Ishikawa (cell line): ENCODE results near the gene ZSWIM5.

Experiments
- CEBPB ChIP-seq: IDR thresholded peaks from 2 replicates; pipeline ENCODE4 v1.6.1; 2012
- CREB1 ChIP-seq: IDR thresholded peaks from 2 replicates; pipeline ENCODE4 v1.6.1; 2012; ENCODE audit warnings: low read depth
- EGR1 ChIP-seq: IDR thresholded peaks from 2 replicates; pipeline ENCODE4 v1.6.1; 2012
- EP300 ChIP-seq: IDR thresholded peaks from 2 replicates; pipeline ENCODE4 v1.6.1; 2012; ENCODE audit warnings: borderline replicate concordance
- FOXM1 ChIP-seq: IDR thresholded peaks from 2 replicates; pipeline ENCODE4 v1.6.1; 2012; ENCODE audit warnings: low read depth, borderline replicate concordance
- NFIC ChIP-seq: IDR thresholded peaks from 2 replicates; pipeline ENCODE4 v1.6.1; 2012
- RAD21 ChIP-seq: IDR thresholded peaks from 2 replicates; pipeline ENCODE4 v1.6.1; 2012; ENCODE audit warnings: low read depth
- REST ChIP-seq: IDR thresholded peaks from 2 replicates; pipeline ENCODE4 v1.6.1; 2012; ENCODE audit warnings: low read depth, mild to moderate bottlenecking
- TAF1 ChIP-seq: IDR thresholded peaks from 2 replicates; pipeline ENCODE4 v1.6.1; 2012; ENCODE audit warnings: low read depth, mild to moderate bottlenecking
- TCF12 ChIP-seq: IDR thresholded peaks from 2 replicates; pipeline ENCODE4 v1.6.1; 2012; ENCODE audit warnings: low read depth
- TEAD4 ChIP-seq: IDR thresholded peaks from 2 replicates; pipeline ENCODE4 v1.6.1; 2012
- USF1 ChIP-seq: IDR thresholded peaks from 2 replicates; pipeline ENCODE4 v1.6.1; 2012
- YY1 ChIP-seq: IDR thresholded peaks from 2 replicates; pipeline ENCODE4 v1.6.1; 2012; ENCODE audit warnings: low read depth
- ZBTB7A ChIP-seq: IDR thresholded peaks from 2 replicates; pipeline ENCODE4 v1.6.1; 2012; ENCODE audit warnings: low read depth
- TF ChIP-seq, protein P1 (sequence below): IDR thresholded peaks from 2 replicates; pipeline ENCODE4 v1.6.1; 2012

The ZSWIM5 gene

GRCh38 chr1:44985747-44986359 lies 220.6 kb downstream of the ZSWIM5 start:
- TF ChIP-seq ZBTB7A: no peak
- TF ChIP-seq NFIC: no peak
- TF ChIP-seq YY1: no peak
- no peak for TF ChIP-seq TCF12
- TF ChIP-seq CEBPB: no peak
- no peak for TF ChIP-seq REST
- TF ChIP-seq, protein P1, sequence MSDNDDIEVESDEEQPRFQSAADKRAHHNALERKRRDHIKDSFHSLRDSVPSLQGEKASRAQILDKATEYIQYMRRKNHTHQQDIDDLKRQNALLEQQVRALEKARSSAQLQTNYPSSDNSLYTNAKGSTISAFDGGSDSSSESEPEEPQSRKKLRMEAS: no peak

GRCh38 chr1:44976252-44976651 lies 230.2 kb downstream of the ZSWIM5 start:
- no peak for TF ChIP-seq TCF12
- no peak for TF ChIP-seq TEAD4
- no peak for TF ChIP-seq EP300
- no peak for TF ChIP-seq FOXM1
- no peak for TF ChIP-seq CREB1
- TF ChIP-seq YY1: no peak
- no peak for TF ChIP-seq RAD21
- TF ChIP-seq, protein P1: no peak
- no peak for TF ChIP-seq ZBTB7A
- no peak for TF ChIP-seq TAF1
- TF ChIP-seq CEBPB: no peak

GRCh38 chr1:44973645-44974044 lies 232.8 kb downstream of the ZSWIM5 start:
- no peak for TF ChIP-seq EP300
- no peak for TF ChIP-seq USF1
- no peak for TF ChIP-seq TAF1
- no peak for TF ChIP-seq CEBPB
- TF ChIP-seq, protein P1: no peak

- no peak for TF ChIP-seq TEAD4
- no peak for TF ChIP-seq CEBPB
- TF ChIP-seq FOXM1: no peak
- TF ChIP-seq USF1: no peak
- no peak for TF ChIP-seq NFIC
- no peak for TF ChIP-seq EGR1
- no peak for TF ChIP-seq EP300
- TF ChIP-seq CREB1: no peak
- no peak for TF ChIP-seq ZBTB7A
- no peak for TF ChIP-seq TCF12
- no peak for TF ChIP-seq REST
- no peak for TF ChIP-seq RAD21
- no peak for TF ChIP-seq YY1
- no peak for TF ChIP-seq TAF1
- TF ChIP-seq, protein P1: no peak
Measured at GRCh38 chr1:44970317-44970716, 236.1 kb downstream of the ZSWIM5 start.
